HPDE6-E6E7 (cell line): ENCODE data around the gene PLXNB2.

Source experiments
- DNase-seq: peaks from one replicate; pipeline ENCODE4 v3.0.0; 2011; ENCODE audit warnings: missing footprints; ENCODE audit errors: extremely low spot score

The PLXNB2 gene

DNA sequence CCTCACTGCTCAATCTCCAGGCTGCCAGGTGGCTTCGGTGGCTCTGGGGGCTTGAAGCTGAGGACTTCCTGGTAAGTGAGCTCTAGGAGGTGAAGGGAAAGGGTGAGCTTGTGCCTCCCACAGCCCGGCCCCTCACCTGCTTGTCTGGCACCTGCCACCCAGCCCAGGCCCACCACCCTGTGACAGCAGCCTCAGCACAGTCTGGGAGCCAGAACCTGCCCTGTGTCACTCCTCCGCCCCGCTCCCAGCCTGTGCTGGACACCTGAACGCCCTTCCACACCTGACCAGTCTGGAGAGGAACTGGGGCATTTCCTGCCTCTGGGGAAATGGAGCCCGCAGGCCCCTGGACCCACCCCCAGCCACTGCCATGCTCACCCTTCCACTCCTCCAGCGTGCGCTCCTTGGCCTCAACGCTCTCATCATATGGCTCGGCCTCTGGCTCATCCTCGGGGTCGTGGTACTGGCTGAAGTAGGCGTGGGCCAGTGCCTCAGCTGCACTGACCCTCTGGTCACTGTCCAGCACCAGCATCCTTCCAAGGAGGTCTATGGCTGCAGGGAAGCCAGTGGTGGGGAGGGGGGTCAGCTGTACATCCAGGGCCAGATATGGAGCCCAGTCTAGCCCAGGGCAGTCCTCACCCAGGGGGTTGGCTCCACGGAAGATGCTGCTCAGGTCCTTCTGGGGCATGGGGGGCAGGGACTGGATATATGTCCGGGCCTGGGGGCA is 42.3 kb downstream of the PLXNB2 start:
- DNase-seq: no peak

DNA sequence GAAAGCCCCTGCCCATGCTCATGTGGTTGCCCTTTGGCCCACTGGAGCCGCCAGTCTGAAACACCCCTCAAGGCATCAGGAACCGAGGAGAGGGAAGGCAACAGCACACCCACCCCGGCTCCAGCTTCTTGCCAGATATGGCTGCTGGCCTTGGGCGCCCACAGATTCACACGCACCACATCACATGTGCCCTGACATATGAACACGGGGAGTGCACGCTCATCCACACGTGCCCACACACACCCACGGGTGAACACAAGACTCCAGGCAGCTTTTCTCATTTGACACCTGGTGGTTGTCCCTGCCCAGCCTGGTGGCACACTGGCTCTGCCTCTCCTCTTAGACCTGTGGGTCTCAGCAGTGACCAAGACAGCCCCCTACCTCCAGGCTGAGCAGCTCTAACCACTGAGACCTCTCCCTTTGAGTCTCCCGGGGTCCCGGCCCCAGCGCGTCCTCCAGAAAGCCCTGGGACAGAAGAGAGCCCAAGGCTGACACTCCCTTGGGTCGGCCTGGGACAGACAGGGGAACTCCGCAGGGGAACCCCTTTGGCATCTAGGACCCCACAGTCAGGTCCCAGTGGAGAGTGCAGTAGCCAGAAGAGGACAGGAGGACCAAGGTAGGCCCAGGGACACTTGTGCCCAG is 43.2 kb downstream of the PLXNB2 start:
- DNase-seq: no peak

GRCh38 chr22:50262973-50263617 is 44.4 kb downstream of the PLXNB2 start:
- DNase-seq: no peak

GRCh38 chr22:50262460-50262911 is 45.0 kb downstream of the PLXNB2 start:
- DNase-seq: no peak

DNA sequence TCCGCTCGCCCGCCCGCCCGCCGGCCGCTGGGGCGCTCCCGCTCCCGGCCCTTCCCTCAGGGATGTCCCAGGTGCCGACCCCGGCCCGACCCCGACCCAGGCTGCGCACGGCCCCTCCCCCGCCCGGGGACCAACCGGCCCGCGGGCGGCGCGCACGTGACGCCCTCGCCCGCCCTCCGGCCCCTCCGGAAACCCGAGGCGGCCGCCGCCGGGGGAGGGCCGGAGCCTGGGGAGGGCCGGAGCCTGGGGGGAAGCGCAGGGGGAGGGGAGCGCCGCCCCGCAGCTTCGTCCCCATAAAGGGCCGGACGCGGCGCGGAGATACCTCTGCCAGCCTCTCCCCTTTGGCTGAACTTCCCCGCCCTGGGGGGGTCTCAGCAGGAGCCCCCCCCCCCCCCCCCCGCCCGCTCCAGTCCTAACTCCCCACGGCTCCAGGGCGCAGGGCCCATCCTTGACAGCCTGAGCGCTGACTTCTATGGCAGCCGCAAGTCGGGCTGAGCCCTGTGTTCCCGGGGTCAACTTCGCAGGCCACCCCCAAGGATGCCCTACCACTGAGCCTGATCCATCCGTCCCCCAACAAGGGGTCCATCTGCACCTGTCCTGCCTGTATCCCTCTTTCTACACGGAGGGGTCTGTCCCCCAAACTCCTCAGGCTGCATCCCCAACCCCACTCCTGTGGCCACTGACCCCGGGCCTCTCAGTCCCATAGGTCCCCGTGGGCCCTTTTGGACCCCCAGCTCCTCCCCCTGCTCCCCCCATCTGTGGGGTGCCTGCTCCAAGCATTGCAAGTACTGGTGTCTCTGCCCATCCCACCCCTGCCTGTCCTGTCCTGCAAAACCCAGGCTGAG is 45.6 kb downstream of the PLXNB2 start, which contains the start of gene MAPK12:
MAPK12 (minus strand) TSS at position 69 of the 845 bp plus-strand sequence. CDS start 174 bp downstream, outside the sequence.
- no peak for DNase-seq

- no peak for DNase-seq
These were observed 46.4 kb downstream of the PLXNB2 start for GRCh38 chr22:50260801-50261614.

DNA sequence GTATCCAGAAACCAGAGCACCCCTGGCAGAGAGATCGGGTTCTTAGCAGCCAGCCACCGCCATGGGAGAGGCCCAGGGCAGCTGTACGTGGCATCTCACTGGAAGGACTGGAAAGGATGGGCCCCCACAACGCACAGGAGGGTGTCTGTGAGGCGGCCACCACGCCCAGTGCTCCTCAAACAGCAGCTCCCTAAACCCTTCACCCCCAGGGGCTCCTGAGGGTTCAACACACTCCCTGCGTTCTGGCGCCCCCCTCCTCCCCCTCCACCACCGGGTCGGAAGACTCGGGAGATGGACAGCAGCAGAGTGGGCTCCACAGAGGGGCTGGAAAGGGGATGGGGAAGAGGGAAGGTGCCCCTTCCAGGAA is 47.0 kb downstream of the PLXNB2 start:
- DNase-seq: no peak

DNA sequence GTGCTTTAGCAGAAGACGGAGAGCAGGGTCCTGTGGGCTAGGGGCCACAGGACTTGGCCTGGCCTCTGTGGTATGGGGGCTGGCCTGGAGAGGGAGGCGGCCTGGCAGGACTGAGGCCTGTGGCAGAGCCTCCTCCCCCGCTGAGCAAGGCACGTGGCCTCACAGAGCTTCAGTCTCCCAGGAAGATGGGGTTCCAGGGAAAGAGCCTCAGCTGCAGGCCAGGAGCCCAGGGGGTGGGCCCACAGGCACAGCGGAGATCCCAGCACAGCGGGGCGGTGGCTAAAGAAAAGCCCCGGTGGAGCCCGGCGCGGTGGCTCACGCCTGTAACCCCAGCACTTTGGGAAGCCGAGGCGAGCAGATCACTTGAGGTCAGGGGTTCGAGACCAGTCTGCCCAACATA is 48.1 kb downstream of the PLXNB2 start:
- DNase-seq: no peak

GRCh38 chr22:50258361-50259292 is 48.8 kb downstream of the PLXNB2 start:
- DNase-seq: no peak

GRCh38 chr22:50257451-50258360 is 49.7 kb downstream of the PLXNB2 start:
- no peak for DNase-seq

DNA sequence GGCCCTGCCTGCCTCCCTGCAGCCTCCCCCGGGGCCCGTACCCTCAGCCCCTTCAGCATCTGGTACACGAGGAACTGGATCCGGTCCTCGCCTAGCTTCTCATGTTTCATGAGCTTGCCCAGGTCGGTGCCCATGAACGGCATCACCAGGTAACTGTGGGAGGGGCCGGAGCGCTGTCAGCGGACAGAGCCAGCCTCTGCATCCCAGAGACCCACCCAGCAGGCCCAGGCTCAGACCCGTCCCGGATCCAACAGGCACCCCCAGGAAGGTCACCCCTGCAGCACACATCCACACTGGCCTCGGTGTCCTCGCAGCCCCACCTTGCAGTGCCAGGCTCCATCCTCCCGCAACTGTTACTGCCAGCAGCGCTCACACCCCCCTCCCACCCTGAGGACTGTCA is 50.4 kb downstream of the PLXNB2 start:
- no peak for DNase-seq

GRCh38 chr22:50256258-50256862 is 51.1 kb downstream of the PLXNB2 start:
- no peak for DNase-seq

- DNase-seq: no peak
These were observed 51.8 kb downstream of the PLXNB2 start for GRCh38 chr22:50255607-50256006.

- DNase-seq: no peak
These were observed 52.3 kb downstream of the PLXNB2 start for GRCh38 chr22:50255099-50255498.

DNA sequence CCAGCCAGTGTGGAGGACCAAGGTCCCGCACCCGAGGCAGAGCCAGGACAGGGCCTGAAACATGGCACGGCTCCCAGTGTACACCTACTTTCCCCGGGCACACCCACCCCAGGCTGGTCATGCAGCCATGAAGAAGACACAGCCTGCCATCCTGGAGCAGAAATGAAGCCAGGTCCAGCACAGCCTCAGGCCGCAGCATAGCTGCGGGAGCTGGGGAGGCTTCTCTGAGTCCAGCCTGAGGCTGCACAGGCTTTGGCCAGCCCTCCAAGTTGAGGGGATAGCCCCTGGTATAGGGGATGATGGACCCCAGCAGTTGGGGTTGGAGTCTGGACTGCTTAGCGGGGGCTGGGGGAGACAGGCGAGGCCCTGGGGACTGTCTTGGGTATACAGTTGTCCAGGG is 53.5 kb downstream of the PLXNB2 start:
- DNase-seq: no peak

DNA sequence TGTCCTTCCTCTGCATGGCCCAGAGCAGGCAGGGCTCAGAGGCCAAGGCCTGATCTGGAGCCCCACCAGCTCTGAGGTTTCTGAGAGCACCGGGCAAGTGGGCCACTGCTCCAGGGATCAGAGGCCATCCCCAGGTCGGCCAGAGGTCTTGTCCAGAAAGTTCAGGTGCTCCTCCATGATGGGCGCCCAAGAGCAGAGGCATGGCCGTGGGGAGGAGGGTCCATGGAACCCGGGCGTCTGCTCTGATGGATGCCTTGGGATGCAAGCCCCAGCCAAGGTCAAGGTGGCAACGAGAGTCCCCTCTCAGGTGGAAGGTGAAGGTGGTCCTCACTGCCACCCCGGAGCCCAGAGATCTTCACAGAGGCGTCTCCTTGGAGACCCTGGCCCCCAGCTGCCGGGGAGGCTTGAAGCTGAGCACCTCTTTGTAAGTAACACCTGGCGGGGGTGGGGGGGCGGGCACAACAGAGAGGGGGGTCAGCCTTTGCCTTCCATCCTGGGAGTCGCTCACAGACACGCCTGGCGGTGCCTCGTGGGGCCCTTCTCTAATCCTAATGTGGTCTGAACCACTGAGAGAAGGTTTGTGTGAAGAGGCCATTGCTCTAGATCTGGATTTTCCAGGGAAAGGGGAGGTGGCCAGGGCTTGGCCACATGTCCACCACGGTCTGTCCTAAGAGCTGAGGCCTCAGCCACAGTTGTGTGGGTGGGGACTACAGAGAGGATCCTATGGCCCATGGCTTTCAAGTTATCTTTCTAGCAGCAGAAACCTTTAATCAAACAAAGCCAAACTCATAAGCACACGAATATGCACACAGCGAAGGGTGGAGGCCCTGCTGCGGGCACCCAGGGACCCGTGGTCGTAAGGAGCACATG is 54.2 kb downstream of the PLXNB2 start:
- no peak for DNase-seq
